HG02840 (cell line): ENCODE results near the gene CRACR2B.
A peak's percentile ranks its signal among the peaks of the same experiment; 100 is the strongest.

Source experiments
- ATAC-seq: cut with Tn5 transposase; IDR thresholded peaks from one replicate; pipeline ENCODE4 v1.9.1; 2021; ENCODE audit warnings: mild to moderate bottlenecking, moderate library complexity, moderate number of reproducible peaks; ENCODE audit not compliant: unreplicated experiment, low FRiP score

Gene CRACR2B

GRCh38 chr11:837189-837989 lies 9.7 kb downstream of the CRACR2B start:
- no peak for ATAC-seq

- ATAC-seq, result no peak
These were observed 10.2 kb downstream of the CRACR2B start for GRCh38 chr11:837990-838307.

DNA sequence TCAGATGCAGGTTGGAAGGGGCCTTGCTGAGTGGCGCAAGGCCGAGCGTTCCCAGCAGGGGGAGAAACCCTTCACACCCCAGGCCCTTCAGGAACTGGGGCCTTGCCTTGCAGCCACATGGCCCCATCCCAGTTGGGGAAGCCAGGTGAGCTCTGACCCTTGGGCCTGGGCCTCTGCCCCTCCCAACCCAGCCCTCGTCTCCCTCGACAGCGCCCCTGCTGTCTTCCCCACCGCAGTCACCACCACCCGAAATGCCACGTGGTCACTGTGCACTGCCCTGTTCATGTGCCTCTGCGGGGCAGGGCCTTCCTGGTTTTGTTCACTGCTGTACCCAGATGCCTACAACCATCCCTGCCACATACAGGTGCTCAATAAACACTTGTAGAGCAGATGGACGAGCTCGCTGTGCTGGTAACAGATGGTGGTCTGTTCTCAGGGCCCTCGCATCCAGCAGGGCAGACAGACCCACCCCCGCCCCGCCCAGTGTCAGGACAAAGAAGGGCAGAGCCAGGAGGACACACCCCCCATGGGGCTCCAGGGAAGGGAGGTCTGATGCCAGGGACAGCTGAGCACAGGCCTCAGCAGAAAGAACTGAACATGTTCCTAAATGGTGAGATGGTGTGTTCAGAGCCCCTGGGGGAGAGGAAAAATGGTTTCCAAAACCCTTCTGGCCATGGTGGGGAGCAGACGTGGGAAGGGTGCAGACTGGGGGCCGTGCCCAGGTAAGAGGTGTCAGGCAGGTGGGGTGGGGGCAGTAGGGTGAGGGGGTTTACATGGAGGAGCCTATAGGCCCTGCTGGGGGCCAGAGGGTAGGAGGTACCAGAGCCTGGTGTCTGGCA lies 10.9 kb downstream of the CRACR2B start:
- ATAC-seq, result no peak

GRCh38 chr11:839280-839623 lies 11.5 kb downstream of the CRACR2B start:
- ATAC-seq, result no peak

DNA sequence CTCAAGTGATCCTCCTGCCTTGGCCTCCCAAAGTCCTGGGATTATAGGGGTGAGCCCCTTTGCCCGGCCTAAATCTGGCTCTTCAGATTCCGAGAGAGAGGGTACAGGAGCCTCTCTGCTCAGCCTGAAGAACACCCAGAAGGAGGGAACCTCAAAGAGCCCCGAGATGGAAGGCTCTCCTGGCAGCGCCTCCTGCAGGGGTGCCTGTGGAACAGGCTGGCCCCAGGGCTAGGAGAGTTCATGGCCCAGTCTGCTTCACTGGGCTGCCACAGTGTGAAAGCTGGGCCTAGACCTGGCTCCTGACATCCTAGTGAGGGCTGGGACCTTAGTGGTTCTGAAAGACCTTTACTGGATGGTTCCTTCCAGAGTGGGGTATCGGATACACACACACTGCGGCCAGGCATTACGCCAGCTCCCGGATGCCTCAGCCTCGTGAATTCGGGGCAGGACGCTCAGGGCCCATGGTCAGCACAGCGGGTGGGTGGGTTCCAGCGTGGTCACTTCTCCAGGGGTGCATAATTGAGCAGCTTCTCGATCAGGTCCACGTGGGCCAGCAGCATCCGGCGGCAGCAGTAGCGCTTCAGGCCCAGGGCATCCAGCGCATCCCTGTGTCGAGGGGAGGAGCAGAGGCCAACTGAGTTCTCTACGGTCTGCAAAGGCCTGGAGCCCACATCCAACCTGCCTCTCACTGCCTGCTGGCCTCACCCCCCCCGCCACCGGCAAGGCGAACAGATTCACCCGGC lies 12.3 kb downstream of the CRACR2B start:
- ATAC-seq, result no peak

GRCh38 chr11:841981-842369 lies 14.3 kb downstream of the CRACR2B start:
- ATAC-seq, result peak; percentile 26

DNA sequence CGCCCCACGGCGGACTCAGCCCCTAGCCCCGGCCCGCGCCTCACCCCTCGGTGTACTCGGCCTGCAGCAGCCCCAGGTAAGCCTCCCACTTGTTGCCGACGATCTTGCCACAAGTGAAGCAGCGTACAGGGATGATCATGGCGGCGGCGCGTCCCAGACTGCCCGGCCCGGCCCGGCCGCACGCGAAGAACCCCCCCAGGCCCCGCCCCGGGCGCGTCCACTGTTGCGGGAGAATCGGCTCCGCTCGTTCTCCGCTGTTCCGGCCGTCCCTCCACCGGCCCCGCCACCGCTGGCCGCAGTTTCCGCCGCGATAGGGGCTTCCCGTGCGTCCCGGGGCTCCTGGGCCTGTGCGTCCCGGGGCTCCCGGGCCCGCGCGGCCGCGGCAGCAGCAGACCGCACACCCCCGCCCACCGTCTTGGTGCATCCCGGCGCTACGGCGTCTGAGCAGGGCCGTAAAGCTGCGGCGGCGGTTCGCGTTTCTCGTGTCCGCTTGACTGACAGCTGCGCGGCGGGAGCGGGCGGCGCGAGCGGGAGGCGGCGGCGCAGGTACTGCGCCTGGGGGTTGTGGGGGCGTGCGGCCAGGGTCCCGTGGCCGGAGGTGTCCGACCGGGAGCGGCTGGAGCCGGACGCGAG lies 14.8 kb downstream of the CRACR2B start, which contains the start of the genes POLR2L and TSPAN4:
POLR2L (minus strand) TSS at position 160 of the 633 bp plus-strand sequence; CDS start at position 139, 21 bp downstream.
TSPAN4 (plus strand) TSS at position 483 of the 633 bp plus-strand sequence. CDS start 7,453 bp downstream, outside the sequence.
- ATAC-seq, result peak; percentile 65

- peak; percentile 7 for ATAC-seq
These were observed 15.5 kb downstream of the CRACR2B start for GRCh38 chr11:843086-843734.

DNA sequence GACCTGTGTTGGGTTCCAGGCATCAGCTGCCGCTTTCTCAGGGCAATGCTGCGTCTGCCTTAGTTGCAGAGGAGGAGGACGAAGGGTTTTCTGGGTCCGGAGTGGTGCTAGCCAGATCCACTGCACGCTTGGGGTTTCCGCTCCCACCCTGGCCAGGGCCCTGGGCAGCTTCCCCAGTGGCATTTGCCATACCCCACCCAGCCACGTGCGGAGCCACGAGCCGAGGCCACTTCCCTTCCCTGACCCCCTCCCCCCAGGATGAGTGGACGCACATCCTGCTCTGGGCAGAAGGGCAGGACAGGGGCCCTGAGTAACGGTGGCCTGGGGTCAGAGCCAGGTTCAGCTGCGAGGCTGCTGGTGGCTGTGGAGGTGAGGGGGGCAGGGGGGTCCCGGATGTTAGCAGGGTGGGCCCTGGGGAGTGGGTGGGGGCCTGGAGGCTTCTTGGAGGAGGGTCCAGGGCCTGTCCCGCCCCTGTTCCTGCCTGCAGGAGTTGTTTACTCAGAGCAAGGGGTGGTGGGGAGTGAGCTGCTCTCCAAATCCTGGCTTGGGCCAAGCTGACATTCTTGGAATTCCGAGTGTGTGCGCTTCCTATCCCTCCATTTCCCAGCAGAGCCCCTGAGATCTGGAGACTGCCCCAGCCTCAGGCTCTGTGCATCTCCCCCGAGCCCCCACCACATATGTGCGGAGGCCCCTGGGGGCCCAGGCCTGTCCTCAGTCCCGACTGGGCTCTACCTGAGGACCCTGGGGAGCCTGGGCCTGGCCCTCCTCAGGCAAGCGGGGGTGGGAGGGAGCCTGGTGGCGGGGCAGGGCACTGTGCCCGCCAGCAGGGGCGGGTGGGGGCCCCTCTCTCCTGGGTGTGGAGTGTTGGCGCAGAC lies 16.3 kb downstream of the CRACR2B start:
- ATAC-seq, result no peak

GRCh38 chr11:844693-845644 lies 17.2 kb downstream of the CRACR2B start:
- no peak for ATAC-seq

GRCh38 chr11:845872-846495 lies 18.3 kb downstream of the CRACR2B start:
- no peak for ATAC-seq

DNA sequence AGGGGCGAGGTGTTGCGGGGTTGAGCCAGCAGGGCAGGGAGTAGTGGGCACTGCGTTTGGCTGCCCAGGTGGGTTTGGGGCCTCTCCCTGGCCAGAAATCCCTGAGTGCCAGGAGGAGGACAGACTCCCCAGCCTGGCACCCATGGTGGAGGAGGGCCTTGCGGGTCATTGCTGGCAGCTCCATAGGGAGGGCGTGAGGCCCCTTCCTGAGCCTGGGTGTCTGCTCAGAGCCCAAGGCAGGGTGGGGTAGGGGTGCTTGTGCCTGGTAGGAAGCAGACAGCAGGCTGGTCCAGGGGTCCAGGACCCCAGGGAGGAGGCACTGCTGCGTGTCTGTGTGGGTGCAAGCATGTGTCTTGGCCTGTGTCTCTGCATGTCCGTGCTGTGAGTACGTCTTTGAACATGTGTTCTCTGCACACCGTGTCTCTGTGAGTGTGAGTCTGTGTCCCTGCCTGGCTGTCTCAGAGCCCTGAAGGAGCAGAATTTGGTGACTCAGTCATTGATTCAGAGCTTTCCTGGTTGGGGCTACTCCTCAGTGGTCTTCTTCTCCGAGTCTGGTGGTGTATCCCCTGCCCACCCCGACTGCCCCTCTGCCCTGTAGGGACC lies 18.9 kb downstream of the CRACR2B start:
- no peak for ATAC-seq

GRCh38 chr11:847876-848275 lies 20.2 kb downstream of the CRACR2B start:
- no peak for ATAC-seq

GRCh38 chr11:848380-848931 lies 20.7 kb downstream of the CRACR2B start:
- ATAC-seq, result no peak

DNA sequence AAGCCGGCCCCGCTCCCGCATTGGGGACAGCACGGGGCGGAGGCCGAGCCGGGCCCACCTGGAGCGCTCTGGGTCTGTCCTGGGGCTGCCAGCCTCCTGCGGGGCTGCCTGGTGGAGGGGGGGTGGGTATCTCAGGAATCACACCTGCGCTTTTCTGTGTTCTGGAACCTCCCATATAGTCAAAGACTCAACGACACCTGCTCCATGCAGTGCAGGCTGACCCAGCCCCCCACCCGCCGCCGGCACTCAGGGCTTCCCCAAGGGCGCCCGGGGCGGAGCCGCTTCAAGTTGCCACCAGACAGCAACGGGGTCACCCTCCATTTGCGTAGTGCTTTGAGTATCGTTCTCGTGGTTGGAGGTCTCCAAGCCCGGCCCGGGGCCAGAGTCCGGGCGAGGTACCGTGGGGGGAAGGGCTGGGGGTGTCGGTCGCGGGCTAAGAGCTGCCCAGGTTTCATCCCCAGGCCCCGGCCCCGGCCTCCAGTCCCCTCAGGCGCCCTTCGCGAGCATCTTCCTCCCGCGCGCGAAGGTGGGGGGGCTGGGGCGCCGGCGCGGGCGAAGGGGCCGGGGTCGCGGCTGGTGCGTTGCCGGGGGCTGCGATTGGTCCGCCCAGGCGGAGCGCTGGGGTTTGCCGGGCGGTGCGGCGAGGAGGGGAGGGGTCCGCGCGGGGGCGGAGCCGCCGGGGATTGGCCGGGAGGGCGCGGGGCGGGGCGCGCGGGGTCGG lies 21.5 kb downstream of the CRACR2B start:
- ATAC-seq, result no peak
